ENCODE data around the gene RCAN1. TPM values are rescaled to one million over a fixed set of nuclear protein-coding genes. Genes with fewer than 3 reads are reported as not detected.

RCAN1 gene
- total RNA-seq, 1 experiment from 2014 or later, result 9.7 TPM

DNA sequence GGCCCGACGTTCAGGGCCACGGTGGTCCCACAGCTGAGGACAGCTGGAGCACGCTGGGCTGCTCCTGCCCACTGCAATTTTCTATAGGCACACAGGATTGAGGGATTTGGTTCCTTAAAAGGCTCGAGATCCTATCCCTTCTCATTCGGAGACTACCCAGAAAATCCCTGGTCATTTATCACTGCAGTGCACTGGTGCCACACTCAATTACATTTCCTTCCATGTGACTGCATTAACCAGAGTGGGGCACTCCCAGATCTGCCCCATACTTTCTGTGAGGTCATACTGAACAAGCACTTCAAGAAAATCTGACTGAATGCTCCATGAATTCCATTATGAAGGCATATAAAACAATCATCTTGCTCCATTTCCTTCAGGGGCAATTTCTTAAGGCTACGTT, 53.1 kb downstream of the RCAN1 start:
- DNase-seq (ENCODE audit: low read depth, low spot score) (no peak), ATAC-seq (no peak)
- Histone ChIP-seq H4K20me1 (ENCODE audit: insufficient read depth) (no peaks in the 10 kb centered on the region), H3K27me3 (ENCODE audit: insufficient read depth, low read length) (no peaks in the 10 kb centered on the region), H3K4me1 (ENCODE audit: control insufficient read depth in 1 of 2, insufficient read depth in 2 of 2, low read length in 2 of 2) (no peaks in the 10 kb centered on the region), H3K4me3 (replicated peaks in 1 of 2; ENCODE audit: low read depth in 1 of 2, low read length in 2 of 2) (no peak overlapping the region), H3K9me3 (ENCODE audit: control insufficient read depth in 1 of 2, insufficient read depth in 1 of 2, low read depth in 1 of 2, low read length in 2 of 2) (no peaks in the 10 kb centered on the region), H3K79me2 (ENCODE audit: insufficient read depth, low read length) (no peaks in the 10 kb centered on the region), H3K9me2 (ENCODE audit: insufficient read depth) (no peaks in the 10 kb centered on the region), H3K4me2 (ENCODE audit: low read length) (no peak overlapping the region), H2AFZ (ENCODE audit: low read depth, low read length, poor library complexity, severe bottlenecking) (no peak overlapping the region), H3K36me3 (ENCODE audit: control insufficient read depth in 1 of 2, insufficient read depth in 2 of 2, low read length in 2 of 2) (no peaks in the 10 kb centered on the region), H3K27ac (ENCODE audit: low read depth, low read length) (no peak overlapping the region), H3K9ac (ENCODE audit: low read length) (no peak overlapping the region)
- TF ChIP-seq CEBPB (IDR thresholded peaks at IDR 0.05; ENCODE audit: low read depth) (no peak), POLR2AphosphoS5 (IDR thresholded peaks at IDR 0.05; ENCODE audit: low read depth, low read length) (no peak), SP1 (IDR thresholded peaks at IDR 0.05; ENCODE audit: low read depth) (no peak), ELF1 (IDR thresholded peaks at IDR 0.05; ENCODE audit: borderline replicate concordance, low read depth) (no peak), RAD21 (IDR thresholded peaks at IDR 0.05; ENCODE audit: low read depth) (no peak), JUND (IDR thresholded peaks at IDR 0.05) (no peak), ZNF274 (IDR thresholded peaks at IDR 0.05; ENCODE audit: low read depth, low read length) (no peak), SIN3A (IDR thresholded peaks at IDR 0.05; ENCODE audit: low read depth) (no peak), EZH2 (IDR thresholded peaks at IDR 0.05) (no peak), TCF7L2 (IDR thresholded peaks at IDR 0.05; ENCODE audit: borderline replicate concordance, extremely low read depth, insufficient read depth, insufficient read length) (no peak), FOSL1 (IDR thresholded peaks at IDR 0.05; ENCODE audit: low read depth) (no peak), EZH2phosphoT487 (IDR thresholded peaks at IDR 0.05; ENCODE audit: borderline replicate concordance) (no peak), YY1 (IDR thresholded peaks at IDR 0.05; ENCODE audit: extremely low read depth, insufficient replicate concordance, low read depth, low read length) (no peak), POLR2A (IDR thresholded peaks at IDR 0.05; ENCODE audit: borderline replicate concordance, extremely low read depth, insufficient read depth, insufficient read length) (no peak)
- TF ChIP-seq, protein P1, sequence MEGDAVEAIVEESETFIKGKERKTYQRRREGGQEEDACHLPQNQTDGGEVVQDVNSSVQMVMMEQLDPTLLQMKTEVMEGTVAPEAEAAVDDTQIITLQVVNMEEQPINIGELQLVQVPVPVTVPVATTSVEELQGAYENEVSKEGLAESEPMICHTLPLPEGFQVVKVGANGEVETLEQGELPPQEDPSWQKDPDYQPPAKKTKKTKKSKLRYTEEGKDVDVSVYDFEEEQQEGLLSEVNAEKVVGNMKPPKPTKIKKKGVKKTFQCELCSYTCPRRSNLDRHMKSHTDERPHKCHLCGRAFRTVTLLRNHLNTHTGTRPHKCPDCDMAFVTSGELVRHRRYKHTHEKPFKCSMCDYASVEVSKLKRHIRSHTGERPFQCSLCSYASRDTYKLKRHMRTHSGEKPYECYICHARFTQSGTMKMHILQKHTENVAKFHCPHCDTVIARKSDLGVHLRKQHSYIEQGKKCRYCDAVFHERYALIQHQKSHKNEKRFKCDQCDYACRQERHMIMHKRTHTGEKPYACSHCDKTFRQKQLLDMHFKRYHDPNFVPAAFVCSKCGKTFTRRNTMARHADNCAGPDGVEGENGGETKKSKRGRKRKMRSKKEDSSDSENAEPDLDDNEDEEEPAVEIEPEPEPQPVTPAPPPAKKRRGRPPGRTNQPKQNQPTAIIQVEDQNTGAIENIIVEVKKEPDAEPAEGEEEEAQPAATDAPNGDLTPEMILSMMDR (IDR thresholded peaks at IDR 0.05 in 2 of 3, conservative IDR thresholded peaks at IDR 0.05 in 1 of 3; ENCODE audit: borderline replicate concordance in 1 of 3, insufficient read depth in 1 of 3, low read depth in 2 of 3, low read length in 2 of 3), result no peak
- TF ChIP-seq, protein P2, sequence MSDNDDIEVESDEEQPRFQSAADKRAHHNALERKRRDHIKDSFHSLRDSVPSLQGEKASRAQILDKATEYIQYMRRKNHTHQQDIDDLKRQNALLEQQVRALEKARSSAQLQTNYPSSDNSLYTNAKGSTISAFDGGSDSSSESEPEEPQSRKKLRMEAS (IDR thresholded peaks at IDR 0.05), result no peak
- TF ChIP-seq, protein P3, sequence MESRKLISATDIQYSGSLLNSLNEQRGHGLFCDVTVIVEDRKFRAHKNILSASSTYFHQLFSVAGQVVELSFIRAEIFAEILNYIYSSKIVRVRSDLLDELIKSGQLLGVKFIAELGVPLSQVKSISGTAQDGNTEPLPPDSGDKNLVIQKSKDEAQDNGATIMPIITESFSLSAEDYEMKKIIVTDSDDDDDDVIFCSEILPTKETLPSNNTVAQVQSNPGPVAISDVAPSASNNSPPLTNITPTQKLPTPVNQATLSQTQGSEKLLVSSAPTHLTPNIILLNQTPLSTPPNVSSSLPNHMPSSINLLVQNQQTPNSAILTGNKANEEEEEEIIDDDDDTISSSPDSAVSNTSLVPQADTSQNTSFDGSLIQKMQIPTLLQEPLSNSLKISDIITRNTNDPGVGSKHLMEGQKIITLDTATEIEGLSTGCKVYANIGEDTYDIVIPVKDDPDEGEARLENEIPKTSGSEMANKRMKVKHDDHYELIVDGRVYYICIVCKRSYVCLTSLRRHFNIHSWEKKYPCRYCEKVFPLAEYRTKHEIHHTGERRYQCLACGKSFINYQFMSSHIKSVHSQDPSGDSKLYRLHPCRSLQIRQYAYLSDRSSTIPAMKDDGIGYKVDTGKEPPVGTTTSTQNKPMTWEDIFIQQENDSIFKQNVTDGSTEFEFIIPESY (IDR thresholded peaks at IDR 0.05; ENCODE audit: extremely low read depth, insufficient replicate concordance, low read length), result no peak
- ChIA-PET CTCF (no interaction called here), RAD21 (ENCODE audit: low non-redundant PET in 1 of 2, low total read pairs in 2 of 2, uncharacterized antibody in 2 of 2, unreplicated experiment in 2 of 2) (no interaction called here), POLR2A (no interaction called here)
- no TSS peak for BruUV-seq (replicated peaks)
- intact Hi-C loops (cut with micrococcal nuclease), result no loop called here
